Subcutaneous abdominal adipose tissue (tissue), 5 donors: ENCODE results near the gene LRRD1.
"Not testable (repeated sequence)": the region's sequence is repeated elsewhere in the genome, so short reads cannot be mapped to it uniquely, and the experiment has no call there.

Source experiments
- H3K27ac ChIP-seq: one replicate; pipeline ENCODE4 v1.7.0; 2013; ENCODE audit warnings: low read depth, mild to moderate bottlenecking, inconsistent platforms, low read length, moderate library complexity
- H3K27me3 ChIP-seq, 5 donors: one replicate each; pipeline ENCODE4 v1.7.0; 2013; ENCODE audit warnings: low read length in 5 of 5, inconsistent platforms in 1 of 5; ENCODE audit not compliant: control insufficient read depth in 5 of 5, insufficient read depth in 4 of 5
- H3K36me3 ChIP-seq, 5 donors: one replicate each; pipeline ENCODE4 v1.7.0; 2013; ENCODE audit warnings: low read length in 5 of 5; ENCODE audit not compliant: control insufficient read depth in 5 of 5, insufficient read depth in 5 of 5
- H3K4me1 ChIP-seq, 5 donors: one replicate each; pipeline ENCODE4 v1.7.0; 2013; ENCODE audit warnings: low read length in 5 of 5, mild to moderate bottlenecking in 3 of 5, moderate library complexity in 1 of 5; ENCODE audit not compliant: control insufficient read depth in 5 of 5, insufficient read depth in 5 of 5
- H3K4me3 ChIP-seq, 5 donors: one replicate each; pipeline ENCODE4 v1.7.0; 2013; ENCODE audit warnings: low read length in 5 of 5, low read depth in 1 of 5
- H3K9ac ChIP-seq, 5 donors: one replicate each; pipeline ENCODE4 v1.7.0; 2013; ENCODE audit warnings: low read length in 5 of 5, mild to moderate bottlenecking in 4 of 5, moderate library complexity in 3 of 5
- H3K9me3 ChIP-seq, 5 donors: one replicate each; pipeline ENCODE4 v1.7.0; 2013; ENCODE audit warnings: low read length in 5 of 5; ENCODE audit not compliant: control insufficient read depth in 5 of 5
- donor health status: healthy.
- donor health status: healthy.
- donor health status: healthy.
- donor health status: healthy.
- donor health status: healthy.

The LRRD1 gene

DNA sequence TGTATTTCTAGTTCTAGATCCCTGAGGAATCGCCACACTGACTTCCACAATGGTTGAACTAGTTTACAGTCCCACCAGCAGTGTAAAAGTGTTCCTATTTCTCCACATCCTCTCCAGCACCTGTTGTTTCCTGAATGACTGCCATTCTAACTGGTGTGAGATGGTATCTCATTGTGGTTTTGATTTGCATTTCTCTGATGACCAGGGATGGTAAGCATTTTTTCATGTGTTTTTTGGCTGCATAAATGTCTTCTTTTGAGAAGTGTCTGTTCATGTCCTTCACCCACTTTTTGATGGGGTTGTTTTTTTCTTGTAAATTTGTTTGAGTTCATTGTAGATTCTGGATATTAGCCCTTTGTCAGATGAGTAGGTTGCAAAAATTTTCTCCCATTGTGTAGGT is 5.4 kb upstream of the LRRD1 start:
- not testable (repeated sequence) for H3K36me3 ChIP-seq, H3K4me3 ChIP-seq, H3K9ac ChIP-seq, H3K27ac ChIP-seq, H3K9me3 ChIP-seq, H3K27me3 ChIP-seq, H3K4me1 ChIP-seq

DNA sequence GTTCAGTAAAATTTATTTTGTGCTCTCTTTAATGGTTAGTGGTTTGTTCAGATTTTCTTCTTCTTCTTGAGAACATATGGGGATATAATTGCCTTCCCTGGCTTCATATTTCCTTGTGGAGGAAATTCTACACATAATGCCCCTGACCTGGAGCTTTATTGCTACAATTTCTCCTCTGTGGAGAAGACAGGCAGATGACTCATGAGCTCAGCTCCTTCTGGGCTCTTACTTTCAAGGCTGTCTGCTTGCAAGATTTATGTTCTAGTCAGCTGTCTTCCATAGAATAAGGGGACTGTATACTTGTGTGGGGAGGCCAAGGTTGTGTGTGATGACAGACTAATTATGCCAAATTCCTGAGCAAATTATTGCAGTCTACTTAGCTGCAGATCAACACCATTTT is 1.6 kb downstream of the LRRD1 start:
- Histone ChIP-seq H3K9me3 (no peaks in the 10 kb centered on the region), H3K9ac (no peak overlapping the region), H3K27me3 (no peaks in the 10 kb centered on the region), H3K36me3 (no peaks in the 10 kb centered on the region), H3K4me3 (no peak overlapping the region), H3K4me1 (peaks cover 0 to 9% (median 7%) of the 10 kb centered on the region in 5 donors), H3K27ac (no peak overlapping the region)

DNA sequence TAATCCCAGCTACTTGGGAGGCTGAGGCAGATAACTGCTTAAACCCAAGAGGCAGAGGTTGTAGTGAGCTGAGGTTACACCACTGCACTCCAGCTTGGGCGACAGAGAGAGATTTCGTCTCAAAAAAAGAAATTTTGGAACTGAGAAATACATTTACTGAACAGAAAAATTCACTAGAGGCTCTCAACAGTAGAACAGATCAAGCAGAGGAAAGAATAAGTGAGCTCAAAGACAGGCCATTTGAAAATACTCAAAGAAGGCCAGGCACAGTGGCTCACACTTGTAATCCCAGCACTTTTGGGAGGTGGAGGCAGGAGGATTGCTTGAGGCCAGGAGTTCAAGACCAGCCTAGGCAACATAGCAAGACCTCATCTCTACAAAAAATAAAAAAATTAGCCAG is 9.4 kb downstream of the LRRD1 start:
- H3K9ac ChIP-seq, H3K27ac ChIP-seq, H3K4me3 ChIP-seq, H3K4me1 ChIP-seq, H3K9me3 ChIP-seq, H3K27me3 ChIP-seq, H3K36me3 ChIP-seq: not testable (repeated sequence)

DNA sequence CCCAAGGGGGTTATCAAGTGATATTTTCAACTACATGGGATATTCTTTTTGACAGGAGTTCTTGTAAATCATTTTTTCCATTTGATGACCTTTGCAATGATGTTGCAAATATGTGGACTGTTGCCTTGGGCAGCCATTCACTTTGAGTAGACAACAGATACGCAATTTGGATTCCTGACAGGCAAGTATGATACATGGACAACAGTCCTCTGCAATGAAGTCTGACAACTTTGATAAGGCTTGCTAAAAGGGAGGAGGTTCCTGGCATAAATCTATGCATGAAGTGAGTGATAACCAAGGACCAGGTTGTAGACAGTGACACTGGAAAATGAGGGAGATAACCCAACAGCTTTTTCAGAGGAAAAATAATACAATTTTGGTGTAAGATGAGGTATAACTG is 17.7 kb downstream of the LRRD1 start:
- Histone ChIP-seq H3K9me3 (no peaks in the 10 kb centered on the region), H3K4me1 (no peaks in the 10 kb centered on the region), H3K27ac (no peak overlapping the region), H3K27me3 (no peaks in the 10 kb centered on the region), H3K36me3 (no peaks in the 10 kb centered on the region), H3K4me3 (no peak overlapping the region), H3K9ac (no peak overlapping the region)

DNA sequence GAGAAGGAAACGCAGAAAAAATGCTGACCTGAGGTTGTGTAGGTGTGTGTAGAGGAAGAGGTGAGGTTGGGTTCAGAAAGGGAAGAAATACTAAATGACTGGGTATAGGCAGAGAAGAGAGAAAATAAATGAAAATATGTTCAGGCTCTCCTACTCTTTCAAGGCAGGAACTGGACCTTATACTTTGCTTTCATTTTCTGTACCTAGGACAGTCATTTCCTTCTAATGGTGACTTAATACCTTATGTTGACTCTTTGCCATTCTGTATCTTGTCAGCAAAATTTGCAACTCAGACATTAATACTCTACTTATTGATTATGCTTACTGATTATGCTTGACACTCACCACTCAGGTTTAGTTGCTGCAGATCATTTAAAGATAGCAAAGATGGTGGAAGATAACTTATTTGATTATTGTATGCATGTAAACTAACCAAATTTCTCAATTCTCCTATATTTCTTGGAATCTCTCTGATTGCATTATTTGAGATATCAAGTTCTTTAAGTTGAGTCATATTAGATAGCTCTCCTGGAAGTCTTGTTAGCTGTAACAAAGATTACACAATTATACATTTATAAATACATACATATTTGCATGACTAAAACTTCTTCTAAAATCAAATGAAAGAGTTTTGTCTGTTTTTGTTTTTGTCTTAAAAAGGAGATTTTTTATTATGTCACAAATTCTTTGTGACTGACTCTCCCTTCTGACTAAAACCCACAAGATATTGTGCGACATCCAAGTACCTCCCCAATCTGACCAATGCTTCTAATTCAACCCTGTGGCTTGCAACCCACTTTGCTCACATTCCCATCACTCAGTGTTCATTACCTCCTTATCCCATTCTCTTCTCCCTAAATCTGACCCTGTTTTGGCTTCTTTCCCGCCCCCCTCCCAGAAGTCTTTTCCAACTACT is 20.0 kb downstream of the LRRD1 start:
- no peaks in the 10 kb centered on the region for H3K9me3 ChIP-seq
- H3K36me3 ChIP-seq: no peaks in the 10 kb centered on the region
- H3K27me3 ChIP-seq: no peaks in the 10 kb centered on the region
- no peak overlapping the region for H3K9ac ChIP-seq
- H3K27ac ChIP-seq: no peak overlapping the region
- no peaks in the 10 kb centered on the region for H3K4me1 ChIP-seq
- no peak overlapping the region for H3K4me3 ChIP-seq

DNA sequence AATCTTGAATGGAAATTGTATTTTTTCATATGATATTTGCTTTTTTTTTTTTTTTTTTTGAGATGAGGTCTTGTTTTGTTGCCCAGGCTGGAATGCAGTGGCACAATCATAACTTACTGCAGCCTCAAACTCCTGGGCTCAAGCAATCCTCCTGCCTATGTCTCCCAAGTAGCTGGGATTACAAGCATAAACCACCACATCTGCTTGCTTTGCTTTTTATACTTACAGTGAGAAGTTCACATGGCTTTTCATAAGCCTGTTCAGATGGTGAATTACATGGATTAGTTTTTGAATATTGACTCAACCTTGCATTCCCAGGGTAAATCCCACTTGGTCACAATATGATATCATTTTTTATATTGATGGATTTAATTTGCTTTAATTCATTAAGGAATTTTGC is 22.0 kb downstream of the LRRD1 start:
- Histone ChIP-seq H3K9ac (no peak overlapping the region), H3K36me3 (no peaks in the 10 kb centered on the region), H3K4me1 (no peaks in the 10 kb centered on the region), H3K27me3 (no peaks in the 10 kb centered on the region), H3K4me3 (no peak overlapping the region), H3K9me3 (no peaks in the 10 kb centered on the region), H3K27ac (no peak overlapping the region)

DNA sequence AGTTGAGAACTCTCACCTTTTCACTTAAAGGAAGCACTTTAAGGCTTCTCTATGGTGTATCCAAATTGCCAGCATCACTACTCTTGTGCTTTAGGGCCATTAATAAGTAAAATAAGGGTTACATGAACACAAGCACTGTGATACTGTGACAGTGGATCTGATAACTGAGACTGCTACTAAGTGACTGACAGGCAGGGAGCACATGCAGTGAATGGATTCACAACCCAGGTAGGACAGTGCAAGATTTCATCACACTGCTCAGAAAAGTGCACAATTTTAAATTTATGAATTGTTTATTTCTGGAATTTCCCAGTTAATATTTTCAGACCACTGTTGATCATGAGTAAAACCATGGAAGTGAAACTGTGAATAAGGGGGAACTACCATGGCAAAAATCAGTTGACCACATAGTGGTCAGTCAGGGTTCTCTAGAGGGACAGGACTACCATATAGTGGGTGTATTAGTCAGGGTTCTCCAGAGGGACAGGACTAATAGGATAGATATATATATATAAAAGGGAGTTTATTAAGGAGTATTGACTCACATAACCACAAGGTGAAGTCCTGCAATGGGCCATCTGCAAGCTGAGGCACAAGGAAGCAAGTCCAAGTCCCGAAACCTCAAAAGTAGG is 23.7 kb downstream of the LRRD1 start:
- Histone ChIP-seq H3K9ac (no peak overlapping the region), H3K27me3 (no peaks in the 10 kb centered on the region), H3K27ac (no peak overlapping the region), H3K9me3 (no peaks in the 10 kb centered on the region), H3K4me3 (no peak overlapping the region), H3K4me1 (no peaks in the 10 kb centered on the region), H3K36me3 (no peaks in the 10 kb centered on the region)

DNA sequence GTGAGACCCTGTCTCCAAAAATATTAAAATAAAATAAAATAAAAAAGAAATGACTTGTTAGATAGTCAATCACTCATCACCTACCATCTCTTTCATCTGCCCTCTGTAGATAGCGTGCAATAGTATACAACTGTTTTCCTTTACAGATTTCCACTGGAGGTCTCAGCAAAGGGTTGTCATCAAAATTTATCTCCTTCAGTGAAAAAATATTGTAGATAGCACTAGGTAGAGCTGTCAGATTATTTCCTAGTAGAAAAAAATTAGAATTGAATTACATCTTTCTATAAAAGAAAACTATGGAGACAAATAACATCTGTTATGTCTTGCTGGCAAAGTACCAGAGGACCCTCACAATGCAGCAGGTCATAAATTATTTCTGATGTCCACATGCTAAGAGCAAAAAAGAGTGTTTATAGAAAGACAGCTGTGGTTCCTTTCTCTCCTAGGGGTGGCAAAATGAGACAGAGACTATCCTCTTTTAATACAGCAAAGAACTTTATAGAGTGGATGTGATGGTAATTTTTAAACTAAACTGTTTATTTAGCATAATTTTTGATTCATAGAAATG is 28.4 kb downstream of the LRRD1 start:
- H3K4me3 ChIP-seq: no peak overlapping the region
- H3K9ac ChIP-seq: no peak overlapping the region
- no peaks in the 10 kb centered on the region for H3K4me1 ChIP-seq
- H3K27ac ChIP-seq: no peak overlapping the region
- H3K9me3 ChIP-seq: no peaks in the 10 kb centered on the region
- H3K27me3 ChIP-seq: no peaks in the 10 kb centered on the region
- H3K36me3 ChIP-seq: no peaks in the 10 kb centered on the region

DNA sequence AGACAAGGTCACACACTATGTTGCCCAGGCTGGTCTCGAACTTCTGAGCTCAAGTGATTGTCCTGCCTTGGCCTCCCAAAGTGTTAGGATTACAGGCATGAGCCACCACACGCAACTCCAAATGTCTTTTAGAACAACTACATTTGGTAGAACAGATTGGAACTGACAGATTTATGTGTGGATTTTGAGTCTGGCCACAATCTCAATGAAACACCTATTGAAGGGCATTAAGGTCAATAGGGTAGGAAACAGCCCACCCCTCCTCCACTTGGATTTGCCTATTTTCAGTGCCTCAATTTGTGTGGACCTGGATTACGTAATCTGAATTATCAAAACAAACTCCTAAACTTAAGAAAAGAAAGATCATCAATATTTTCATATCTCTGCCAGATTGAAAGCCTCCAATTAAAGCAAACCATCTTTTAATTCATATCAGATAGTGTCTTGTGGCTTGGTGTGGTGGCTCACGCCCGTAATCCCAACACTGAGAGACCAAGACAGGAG is 29.2 kb downstream of the LRRD1 start:
- no peaks in the 10 kb centered on the region for H3K9me3 ChIP-seq
- H3K27ac ChIP-seq: no peak overlapping the region
- no peak overlapping the region for H3K9ac ChIP-seq
- no peaks in the 10 kb centered on the region for H3K27me3 ChIP-seq
- no peaks in the 10 kb centered on the region for H3K4me1 ChIP-seq
- no peak overlapping the region for H3K4me3 ChIP-seq
- H3K36me3 ChIP-seq: no peaks in the 10 kb centered on the region

DNA sequence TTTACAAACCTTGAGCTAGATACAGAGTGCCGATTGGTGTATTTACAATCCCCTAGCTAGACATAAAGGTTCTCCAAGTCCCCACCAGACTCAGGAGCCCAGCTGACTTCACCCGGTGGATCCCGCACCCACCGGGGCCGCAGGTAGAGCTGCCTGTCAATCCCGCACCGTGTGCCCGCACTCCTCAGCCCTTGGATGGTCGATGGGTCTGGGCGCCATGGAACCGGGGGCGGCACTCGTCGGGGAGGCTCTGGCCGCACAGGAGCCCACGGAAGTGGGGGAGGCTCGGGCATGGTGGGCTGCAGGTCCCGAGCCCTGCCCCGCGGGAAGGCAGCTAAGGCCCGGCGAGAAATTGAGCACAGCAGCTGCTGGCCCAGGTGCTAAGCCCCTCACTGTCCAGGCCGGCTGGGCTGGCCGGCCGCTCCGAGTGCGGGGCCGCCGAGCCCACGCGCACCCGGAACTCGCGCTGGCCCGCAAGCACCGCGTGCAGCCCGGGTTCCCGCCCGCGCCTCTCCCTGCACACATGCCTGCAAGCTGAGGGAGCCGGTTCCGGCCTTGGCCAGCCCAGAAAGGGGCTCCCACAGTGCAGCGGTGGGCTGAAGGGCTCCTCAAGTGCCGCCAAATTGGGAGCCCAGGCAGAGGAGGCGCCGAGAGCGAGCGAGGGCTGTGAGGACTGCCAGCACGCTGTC is 35.6 kb downstream of the LRRD1 start:
- not testable (repeated sequence) for H3K27ac ChIP-seq, H3K4me3 ChIP-seq, H3K27me3 ChIP-seq, H3K4me1 ChIP-seq, H3K36me3 ChIP-seq, H3K9ac ChIP-seq, H3K9me3 ChIP-seq
